OCI-LY3 (cell line): ENCODE results near the gene TRMT1L.

Source experiments
- H2AFZ ChIP-seq: fragments of 200-600, 300-600 bp; shearing (Covaris generic); 2 replicates; pipeline ENCODE4 v1.6.0; 2014; ENCODE audit warnings: antibody characterized with exemption, low read depth, low read length
- H3K27ac ChIP-seq: fragments of 200-600, 300-600 bp; sonication (generic); 2 replicates; pipeline ENCODE4 v1.5.1; 2014; ENCODE audit warnings: mild to moderate bottlenecking, low read length, moderate library complexity, mixed read lengths
- H3K27me3 ChIP-seq: fragments of 200-600, 300-600 bp; sonication (generic); 2 replicates; pipeline ENCODE4 v1.6.1; 2014; ENCODE audit warnings: low read depth, low read length, mixed read lengths
- H3K36me3 ChIP-seq: fragments of 200-600, 300-600 bp; sonication (generic); replicated peaks from 2 replicates; pipeline ENCODE3; 2014; ENCODE audit warnings: low read depth, low read length, mixed read lengths
- H3K4me1 ChIP-seq: fragments of 300-600, 200-600 bp; sonication (generic); 2 replicates; pipeline ENCODE4 v1.6.1; 2014; ENCODE audit warnings: low read length, mixed read lengths
- H3K4me2 ChIP-seq: fragments of 200-600, 300-600 bp; sonication (generic); 2 replicates; pipeline ENCODE4 v1.6.1; 2014; ENCODE audit warnings: low read length, mixed read lengths
- H3K4me3 ChIP-seq: fragments of 300-600, 200-600 bp; sonication (generic); 2 replicates; pipeline ENCODE4 v1.5.1; 2014; ENCODE audit warnings: antibody characterized with exemption, mild to moderate bottlenecking, low read length, moderate library complexity
- H3K79me2 ChIP-seq: fragments of 300-600, 200-600 bp; shearing (Covaris generic); 2 replicates; pipeline ENCODE4 v1.6.1; 2014; ENCODE audit warnings: mild to moderate bottlenecking, low read length, mixed read lengths
- H3K9ac ChIP-seq: fragments of 300-600, 200-600 bp; shearing (Covaris generic); 2 replicates; pipeline ENCODE4 v1.6.0; 2014; ENCODE audit warnings: mild to moderate bottlenecking, low read length, moderate library complexity
- H3K9me3 ChIP-seq: fragments of 200-600, 300-600 bp; shearing (Covaris generic); 2 replicates; pipeline ENCODE4 v1.6.1; 2014; ENCODE audit warnings: low read length, mixed read lengths; ENCODE audit not compliant: insufficient read depth
- H4K20me1 ChIP-seq: fragments of 200-600, 300-600 bp; sonication (generic); 2 replicates; pipeline ENCODE4 v1.6.1; 2016; ENCODE audit warnings: low read length, mixed read lengths; ENCODE audit not compliant: insufficient read depth
- EZH2phosphoT487 ChIP-seq: fragments of 200-600 bp; shearing (Covaris generic); IDR thresholded peaks from 2 replicates; pipeline ENCODE4 v1.6.1; 2018; ENCODE audit warnings: antibody characterized with exemption, mixed run types, low read depth
- TF ChIP-seq, protein P1 (sequence below): fragments of 200-600, 300-600 bp; sonication (generic); IDR thresholded peaks from 2 replicates; pipeline ENCODE4 v1.5.1; 2014; ENCODE audit warnings: antibody characterized with exemption, low read length, low read depth

The TRMT1L gene

DNA sequence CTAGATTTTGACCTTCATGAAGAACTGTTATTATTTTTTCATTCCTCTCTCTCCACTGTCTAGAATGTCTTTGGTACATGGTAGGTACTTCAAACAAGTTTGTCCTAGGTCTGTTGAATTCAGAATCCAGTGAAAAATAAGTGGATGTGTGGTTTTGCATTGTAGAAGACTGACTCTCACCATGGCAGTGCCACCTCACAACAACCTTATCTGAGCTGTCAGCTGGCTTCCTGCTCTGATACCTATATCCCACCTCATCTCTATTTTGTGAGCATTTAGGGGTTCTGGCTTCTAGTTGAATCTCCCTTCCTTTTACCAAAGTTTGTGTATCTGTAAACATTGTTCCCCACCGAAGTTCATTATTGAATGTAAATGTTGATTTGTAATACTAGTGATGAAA, 9.4 kb upstream of the TRMT1L start:
- Histone ChIP-seq H3K4me1 (peaks cover 12% of the 10 kb centered on the region), H3K9ac (no peak overlapping the region), H3K4me2 (no peak overlapping the region), H3K4me3 (no peak overlapping the region), H2AFZ (no peak overlapping the region), H3K9me3 (no peaks in the 10 kb centered on the region), H3K27me3 (no peaks in the 10 kb centered on the region), H4K20me1 (no peaks in the 10 kb centered on the region), H3K36me3 (no peaks in the 10 kb centered on the region), H3K27ac (no peak overlapping the region), H3K79me2 (no peaks in the 10 kb centered on the region)
- no peak for TF ChIP-seq EZH2phosphoT487
- TF ChIP-seq, protein P1, sequence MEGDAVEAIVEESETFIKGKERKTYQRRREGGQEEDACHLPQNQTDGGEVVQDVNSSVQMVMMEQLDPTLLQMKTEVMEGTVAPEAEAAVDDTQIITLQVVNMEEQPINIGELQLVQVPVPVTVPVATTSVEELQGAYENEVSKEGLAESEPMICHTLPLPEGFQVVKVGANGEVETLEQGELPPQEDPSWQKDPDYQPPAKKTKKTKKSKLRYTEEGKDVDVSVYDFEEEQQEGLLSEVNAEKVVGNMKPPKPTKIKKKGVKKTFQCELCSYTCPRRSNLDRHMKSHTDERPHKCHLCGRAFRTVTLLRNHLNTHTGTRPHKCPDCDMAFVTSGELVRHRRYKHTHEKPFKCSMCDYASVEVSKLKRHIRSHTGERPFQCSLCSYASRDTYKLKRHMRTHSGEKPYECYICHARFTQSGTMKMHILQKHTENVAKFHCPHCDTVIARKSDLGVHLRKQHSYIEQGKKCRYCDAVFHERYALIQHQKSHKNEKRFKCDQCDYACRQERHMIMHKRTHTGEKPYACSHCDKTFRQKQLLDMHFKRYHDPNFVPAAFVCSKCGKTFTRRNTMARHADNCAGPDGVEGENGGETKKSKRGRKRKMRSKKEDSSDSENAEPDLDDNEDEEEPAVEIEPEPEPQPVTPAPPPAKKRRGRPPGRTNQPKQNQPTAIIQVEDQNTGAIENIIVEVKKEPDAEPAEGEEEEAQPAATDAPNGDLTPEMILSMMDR: no peak

DNA sequence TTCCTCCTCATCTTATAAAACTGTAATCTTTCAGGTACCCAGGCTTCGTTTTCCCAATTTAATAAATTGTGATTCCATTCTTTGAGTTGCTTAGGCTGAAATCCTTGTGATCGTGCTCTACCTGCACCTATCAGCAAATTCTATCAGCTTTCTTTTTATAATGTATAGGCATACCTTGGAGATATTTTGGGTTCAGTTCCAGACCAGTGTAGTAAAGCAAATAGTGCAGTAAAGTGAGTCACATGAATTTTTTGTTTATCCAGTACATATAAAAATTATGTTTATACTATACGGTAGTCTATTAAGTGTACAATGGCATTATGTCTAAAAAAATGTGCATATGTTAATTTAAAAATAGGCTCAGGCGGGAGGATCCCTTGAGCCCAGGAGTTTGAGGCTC, 5.7 kb upstream of the TRMT1L start:
- peaks cover 4% of the 10 kb centered on the region; the same call in 1 of the 2 replicates for H3K4me1 ChIP-seq

DNA sequence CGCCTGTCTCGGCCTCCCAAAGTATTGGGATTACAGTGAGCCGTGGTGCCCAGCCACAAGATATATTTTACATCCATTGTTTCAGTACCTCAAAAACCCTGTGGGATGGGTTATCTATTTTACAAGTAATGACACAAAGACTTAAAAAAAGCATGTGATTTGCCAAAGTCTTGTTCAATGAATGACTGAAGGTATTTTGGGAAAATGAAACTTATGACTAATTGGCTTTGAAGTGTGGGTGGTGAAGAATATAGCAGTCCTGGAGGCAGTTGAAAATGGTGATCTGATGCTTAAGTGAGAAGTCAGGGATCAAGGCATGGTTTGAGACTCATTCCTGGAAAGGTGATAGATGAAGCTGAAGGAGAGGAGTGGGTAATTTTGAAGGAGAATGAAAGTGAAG, 3.2 kb upstream of the TRMT1L start:
- H3K9me3 ChIP-seq: no peaks in the 10 kb centered on the region
- no peak overlapping the region for H3K9ac ChIP-seq
- H2AFZ ChIP-seq: no peak overlapping the region
- H3K4me1 ChIP-seq: peaks cover 12% of the 10 kb centered on the region
- no peaks in the 10 kb centered on the region for H3K36me3 ChIP-seq
- TF ChIP-seq, protein P1: no peak
- no peak for TF ChIP-seq EZH2phosphoT487
- H3K27ac ChIP-seq: no peak overlapping the region
- peaks cover 16% of the 10 kb centered on the region for H3K79me2 ChIP-seq
- no peaks in the 10 kb centered on the region for H4K20me1 ChIP-seq
- H3K4me3 ChIP-seq: no peak overlapping the region
- no peak overlapping the region for H3K4me2 ChIP-seq
- no peaks in the 10 kb centered on the region for H3K27me3 ChIP-seq

More for the DNA sequence above, 5.7 kb upstream of the TRMT1L start:
- Histone ChIP-seq H3K27ac (no peak overlapping the region), H3K36me3 (no peaks in the 10 kb centered on the region), H3K9ac (no peak overlapping the region), H3K4me2 (no peak overlapping the region), H2AFZ (no peak overlapping the region), H4K20me1 (no peaks in the 10 kb centered on the region), H3K4me3 (no peak overlapping the region), H3K9me3 (no peaks in the 10 kb centered on the region), H3K27me3 (no peaks in the 10 kb centered on the region), H3K79me2 (no peaks in the 10 kb centered on the region)
- no peak for TF ChIP-seq EZH2phosphoT487
- TF ChIP-seq, protein P1: no peak

DNA sequence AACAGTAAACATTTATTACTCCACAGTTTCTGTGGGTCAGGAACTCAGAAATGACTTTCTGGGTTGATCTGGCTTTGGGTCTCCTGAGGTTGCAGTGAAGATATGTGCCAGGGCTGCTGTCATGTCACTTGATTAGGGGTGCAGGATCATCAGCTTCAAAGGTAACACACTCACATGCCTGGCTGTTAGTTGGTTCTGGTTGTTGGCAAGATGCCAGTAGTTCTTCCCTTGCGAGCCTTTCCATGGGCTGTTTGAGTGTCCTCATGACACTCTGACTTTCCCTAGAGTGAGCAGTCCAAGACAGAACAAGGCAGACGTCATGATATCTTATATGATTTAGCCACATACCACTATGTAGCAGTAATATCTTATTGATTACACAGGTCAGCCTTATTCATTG, 2.0 kb upstream of the TRMT1L start:
- Histone ChIP-seq H3K4me1 (peaks cover 13% of the 10 kb centered on the region), H3K4me3 (no peak overlapping the region), H3K27me3 (no peaks in the 10 kb centered on the region), H4K20me1 (no peaks in the 10 kb centered on the region), H3K9me3 (no peaks in the 10 kb centered on the region), H3K36me3 (no peaks in the 10 kb centered on the region), H3K27ac (no peak overlapping the region), H3K9ac (no peak overlapping the region), H2AFZ (no peak overlapping the region), H3K79me2 (peaks cover 23% of the 10 kb centered on the region), H3K4me2 (no peak overlapping the region)
- TF ChIP-seq EZH2phosphoT487: no peak
- TF ChIP-seq, protein P1: no peak
